HG03432 (cell line): ENCODE measurements around the gene KCTD11.
"Not testable (repeated sequence)": the region's sequence is repeated elsewhere in the genome, so short reads cannot be mapped to it uniquely, and the experiment has no call there.

Experiments used
- ATAC-seq: cut with Tn5 transposase; IDR thresholded peaks from one replicate; pipeline ENCODE4 v1.9.1; 2021; ENCODE audit warnings: mild to moderate bottlenecking, moderate library complexity; ENCODE audit not compliant: unreplicated experiment

The KCTD11 gene

DNA sequence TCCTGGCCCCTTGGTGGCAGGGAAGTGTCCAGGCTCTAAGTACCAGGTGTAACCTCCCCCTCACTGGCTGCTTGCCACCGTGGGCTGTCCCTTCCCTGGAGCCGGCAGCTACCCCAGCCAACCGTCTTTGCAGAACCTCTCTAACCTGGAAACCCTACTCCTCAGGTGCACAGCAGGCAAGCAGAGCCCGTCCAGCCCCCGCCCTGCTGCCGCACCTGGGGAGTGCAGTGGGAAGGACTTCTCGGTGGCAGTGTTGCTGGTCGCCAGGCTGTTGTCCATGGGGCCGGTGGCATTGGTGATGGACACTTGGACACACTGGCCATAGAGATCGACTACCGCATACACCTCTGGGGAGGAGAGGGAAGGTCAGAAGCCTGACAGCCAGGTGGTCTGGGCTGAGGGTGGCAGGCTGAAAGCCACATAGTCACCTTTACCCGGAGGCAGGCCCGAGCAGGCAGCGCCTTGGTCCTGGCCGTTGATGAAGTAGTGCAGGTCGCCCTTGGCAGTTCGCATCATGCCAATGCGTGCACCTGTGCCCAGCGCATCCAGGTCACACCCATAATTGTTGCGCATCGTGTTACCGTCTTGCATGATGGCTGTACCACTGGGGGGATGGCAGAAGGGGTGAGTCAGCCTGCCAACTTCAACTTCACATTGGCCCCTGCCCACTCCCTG, 29.3 kb upstream of the KCTD11 start:
- ATAC-seq = no peak

DNA sequence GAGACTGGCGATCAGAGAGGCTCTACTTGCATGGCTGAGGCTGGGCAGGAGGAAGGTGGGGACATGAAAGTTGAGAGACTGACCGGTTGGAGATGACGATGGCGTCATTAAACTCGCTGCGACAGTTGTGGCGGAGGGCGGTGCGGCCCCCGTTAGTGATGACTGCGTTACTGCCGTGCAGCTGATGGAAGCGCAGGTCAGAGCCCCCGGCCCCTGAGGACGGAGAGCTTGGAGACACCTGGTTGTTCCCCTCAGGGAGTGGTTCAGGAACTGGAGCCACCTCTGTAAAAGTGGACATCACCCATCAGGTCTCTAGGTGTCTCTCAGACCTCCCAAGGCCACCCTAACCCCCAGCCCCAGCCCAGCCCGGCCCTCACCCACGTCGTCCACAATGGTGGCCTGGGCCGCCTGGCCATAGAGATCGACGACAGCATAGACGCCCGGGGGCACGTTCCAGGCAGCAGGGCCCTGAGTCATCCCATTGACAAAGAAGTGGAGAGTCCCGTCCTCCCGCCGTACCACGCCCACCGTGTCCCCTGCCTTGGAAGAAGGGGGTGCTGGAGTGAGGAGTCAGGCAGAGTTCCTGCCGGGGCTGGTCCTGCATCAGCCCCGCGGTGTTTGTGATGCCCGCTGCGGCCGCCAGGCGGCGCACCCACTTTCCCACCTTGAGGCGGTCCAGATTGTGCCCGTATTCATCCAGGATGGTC, 28.1 kb upstream of the KCTD11 start:
- ATAC-seq = no peak

DNA sequence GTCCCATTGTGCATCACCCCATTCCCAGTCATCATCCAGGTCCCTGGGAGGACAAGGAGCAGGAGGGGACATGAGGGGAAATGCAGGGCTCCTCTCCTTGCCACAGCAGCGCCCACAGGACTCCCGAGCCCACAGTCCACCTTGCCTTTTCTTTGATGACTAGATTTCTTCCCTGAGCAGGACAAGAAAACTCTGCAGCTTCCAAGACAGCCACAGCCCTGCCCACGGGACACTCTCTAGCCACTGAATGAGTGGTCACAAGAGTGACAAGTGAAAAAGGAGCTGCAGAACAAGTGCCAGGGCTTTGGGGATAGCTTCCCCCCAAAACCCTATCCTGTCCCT, 27.6 kb upstream of the KCTD11 start:
- ATAC-seq = no peak

DNA sequence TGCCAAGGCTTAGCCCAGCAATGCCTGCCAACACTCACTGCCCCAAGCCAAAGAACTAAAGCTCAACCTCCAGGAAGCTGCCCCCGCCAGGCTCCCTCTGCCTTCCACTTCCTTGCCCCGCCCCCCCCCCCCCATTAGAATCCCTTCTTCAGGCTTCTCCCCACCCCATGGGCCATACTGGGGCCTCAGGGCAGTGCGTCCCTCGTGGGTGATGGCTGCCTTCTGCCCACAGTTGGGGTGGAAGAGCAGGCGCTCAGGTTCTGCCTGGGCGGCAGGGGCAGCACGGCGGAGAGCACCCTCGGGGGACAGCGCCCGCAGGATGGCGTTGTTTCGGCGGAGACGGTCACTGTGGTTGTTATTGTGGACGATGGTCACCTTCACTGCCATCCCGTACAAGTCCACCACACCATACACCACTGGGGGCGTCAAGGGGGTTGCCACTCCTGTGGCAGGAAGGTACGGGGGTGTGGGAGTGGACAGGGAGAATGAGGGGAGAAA, 26.9 kb upstream of the KCTD11 start:
- ATAC-seq = no peak

DNA sequence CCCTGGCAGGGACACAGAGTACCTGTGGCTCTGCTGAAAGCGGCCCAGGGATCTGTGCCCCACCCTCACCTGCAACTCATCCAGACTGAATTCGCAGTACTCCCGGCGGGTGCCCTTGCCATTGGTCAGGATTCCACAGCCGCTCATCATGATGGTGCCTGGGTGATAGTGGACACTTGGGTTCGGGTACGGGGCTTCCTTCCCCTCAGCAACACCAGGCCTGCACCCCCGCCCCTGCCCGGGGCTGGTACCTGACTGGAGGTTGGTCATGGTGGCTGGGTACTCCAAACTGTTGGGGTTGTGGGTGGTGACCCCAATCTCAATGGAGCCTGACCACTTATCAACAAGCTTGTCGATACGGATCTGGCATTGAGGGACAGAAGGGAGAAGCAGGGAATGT, 25.8 kb upstream of the KCTD11 start:
- no peak for ATAC-seq

DNA sequence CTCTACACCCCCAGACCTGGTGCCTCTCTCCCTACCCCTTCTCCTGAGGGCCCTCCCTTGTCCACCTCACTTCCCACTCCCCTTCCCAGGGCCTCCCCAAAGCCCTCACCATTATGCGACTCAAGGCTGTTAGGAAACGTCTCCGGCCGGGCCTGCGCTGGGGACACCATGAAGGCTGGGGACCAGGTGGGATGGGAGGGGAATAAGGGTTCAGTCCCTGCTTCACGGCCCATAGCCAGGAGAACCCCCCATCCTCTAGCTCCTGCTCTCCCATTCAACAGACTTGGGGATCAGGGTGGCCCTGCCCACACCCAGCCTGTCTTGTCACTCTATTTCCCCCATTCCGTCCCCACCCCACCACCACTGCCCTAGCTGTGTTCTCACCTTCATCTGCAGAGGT, 24.9 kb upstream of the KCTD11 start:
- ATAC-seq = no peak

DNA sequence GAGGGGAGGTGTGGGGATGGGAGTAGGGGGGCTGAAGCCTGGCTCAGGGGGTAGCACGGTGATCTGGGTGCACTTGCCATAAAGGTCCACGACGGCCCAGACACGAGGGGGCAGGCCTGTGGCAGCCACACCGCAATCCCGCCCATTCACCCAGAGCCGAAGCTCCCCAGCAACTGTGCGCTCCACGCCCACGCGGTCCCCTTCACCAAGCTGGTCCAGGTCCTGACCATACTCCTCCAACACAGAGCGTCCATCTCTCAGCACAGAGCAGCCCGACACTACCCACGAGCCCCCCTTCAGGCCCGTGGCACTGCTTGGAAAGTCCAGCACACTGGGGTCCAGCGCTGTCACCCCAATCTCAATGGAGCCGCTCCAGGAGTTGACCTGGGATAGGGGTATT, 24.5 kb upstream of the KCTD11 start:
- ATAC-seq = no peak

DNA sequence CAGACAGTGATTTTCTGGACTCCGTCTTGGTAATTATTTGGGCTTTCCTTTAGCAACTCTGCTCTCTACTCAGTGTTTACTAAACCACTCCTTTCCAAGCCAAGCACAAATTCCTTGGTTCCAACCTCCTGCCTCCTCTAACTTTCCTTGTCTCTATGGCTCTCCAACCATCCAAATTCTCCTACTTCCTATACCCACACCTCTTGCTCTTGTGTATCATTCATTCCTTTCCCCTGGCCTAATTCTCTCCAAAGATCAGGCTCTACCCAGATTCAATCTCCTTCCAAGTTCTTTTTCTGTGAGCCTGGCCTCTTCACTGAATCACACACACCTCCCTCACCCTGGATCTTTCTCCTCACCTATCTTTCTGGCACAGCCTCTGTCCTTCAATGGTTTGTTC, 24.0 kb upstream of the KCTD11 start:
- no peak for ATAC-seq

DNA sequence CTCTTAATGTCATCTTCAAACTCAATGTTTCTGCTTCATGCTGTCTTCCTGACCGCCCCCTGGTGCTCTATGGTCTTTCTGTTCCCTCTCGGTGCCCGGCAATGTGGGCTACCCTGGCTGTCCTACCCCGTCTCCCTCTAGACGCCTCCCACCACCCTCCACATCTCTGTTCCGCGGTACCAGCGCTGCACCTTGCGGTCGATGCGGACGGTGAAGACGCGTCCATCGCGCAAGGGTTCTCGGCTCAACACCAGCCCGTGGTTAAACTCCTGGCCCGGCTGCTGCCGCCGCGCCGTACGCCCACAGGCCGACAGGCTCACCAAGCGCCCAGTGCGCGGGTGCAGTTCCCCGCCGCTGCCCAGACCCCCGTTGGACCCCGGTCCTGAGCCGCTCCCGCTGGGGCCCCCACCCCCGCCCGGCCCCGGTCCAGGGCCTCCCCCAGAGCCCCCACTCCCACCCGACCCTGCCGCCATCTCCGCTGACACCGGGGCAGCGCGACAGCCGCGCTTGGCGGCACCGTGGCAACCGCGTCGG, 23.1 kb upstream of the KCTD11 start, which contains the start of gene NEURL4:
TSS of gene NEURL4 (minus strand) at position 496 of the 534 bp plus-strand sequence. CDS start at position 473, 23 bp downstream.
- ATAC-seq = peak; percentile 16

DNA sequence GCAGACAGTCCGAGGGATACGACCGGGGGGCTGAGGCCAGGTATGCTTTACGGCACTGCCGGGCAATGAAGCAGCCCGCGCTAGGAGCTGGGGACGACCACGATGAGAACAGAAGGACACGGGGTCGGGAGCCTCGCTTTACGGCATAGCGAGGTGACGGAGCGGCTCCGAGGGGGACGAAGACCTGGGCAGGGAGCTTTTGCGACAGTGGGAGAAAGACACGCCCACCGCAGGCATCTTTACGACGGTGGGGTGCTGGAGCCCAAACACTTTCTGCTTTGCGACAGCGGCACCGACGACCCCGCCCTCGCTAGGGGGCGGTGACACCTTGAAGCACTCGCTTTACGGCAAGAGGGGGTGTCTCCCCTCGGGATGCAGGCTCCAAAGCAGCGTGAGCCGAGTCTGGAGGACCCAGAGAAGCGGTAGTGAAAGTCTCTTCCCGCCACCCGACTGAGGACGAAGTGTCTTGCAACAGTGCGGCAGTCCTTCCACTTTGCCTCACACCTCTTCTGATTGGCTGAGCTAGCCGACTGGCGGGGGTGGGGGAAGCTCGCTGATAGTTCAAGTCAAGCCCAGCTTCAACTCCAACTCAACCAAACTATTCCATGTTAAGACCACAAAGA, 22.5 kb upstream of the KCTD11 start:
- ATAC-seq = peak; percentile 61

DNA sequence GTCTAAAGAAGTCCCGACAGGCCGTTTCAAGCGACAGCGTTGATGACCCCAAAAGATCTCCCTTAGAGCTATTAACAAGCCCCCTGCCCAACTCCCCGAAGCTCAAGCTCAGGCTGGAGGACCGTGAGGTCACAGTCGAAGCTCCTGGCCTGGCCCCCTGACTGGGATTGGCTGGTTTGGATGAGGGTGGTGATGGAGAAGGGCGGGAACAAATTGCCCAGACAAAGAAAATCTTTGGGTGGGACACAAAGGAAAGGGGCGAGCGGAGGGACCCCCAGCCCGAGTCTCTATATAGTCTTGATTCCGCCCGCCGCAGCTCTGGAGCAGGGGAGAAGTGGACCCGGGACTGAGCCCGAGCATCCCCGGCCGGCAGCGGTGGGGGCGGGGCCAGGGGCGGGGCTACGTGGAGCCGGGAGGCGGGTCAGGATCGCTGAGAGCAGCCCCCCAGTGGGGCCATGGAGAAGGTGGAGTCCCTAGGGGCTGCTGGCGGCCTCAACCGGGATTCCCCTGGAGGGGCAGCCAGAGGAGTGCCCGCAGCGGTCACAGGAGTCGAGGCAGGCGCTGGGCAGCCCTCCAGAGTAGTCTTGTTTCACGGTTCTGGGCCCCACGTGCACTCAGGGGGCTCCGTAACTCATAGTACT, 21.8 kb upstream of the KCTD11 start:
- ATAC-seq = peak; percentile 44

DNA sequence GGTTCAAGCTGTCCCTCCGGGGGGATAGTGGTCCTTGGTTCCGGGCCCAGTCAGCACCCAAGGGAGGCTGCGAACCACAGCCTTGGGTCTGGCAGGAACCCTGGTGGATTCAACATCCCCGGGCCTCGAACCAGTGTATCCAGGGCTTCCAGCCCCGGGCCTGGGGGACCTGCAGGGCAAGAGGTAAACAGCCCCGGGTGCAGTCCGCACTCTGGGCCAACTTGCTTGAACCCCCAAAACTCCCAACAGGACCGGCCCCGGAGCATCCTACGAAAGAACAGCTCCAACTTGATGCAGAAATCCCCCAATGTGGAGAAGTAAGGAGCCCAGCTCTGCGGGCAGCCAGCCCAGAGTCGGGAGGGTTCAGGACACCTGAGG, 21.3 kb upstream of the KCTD11 start:
- ATAC-seq = no peak

DNA sequence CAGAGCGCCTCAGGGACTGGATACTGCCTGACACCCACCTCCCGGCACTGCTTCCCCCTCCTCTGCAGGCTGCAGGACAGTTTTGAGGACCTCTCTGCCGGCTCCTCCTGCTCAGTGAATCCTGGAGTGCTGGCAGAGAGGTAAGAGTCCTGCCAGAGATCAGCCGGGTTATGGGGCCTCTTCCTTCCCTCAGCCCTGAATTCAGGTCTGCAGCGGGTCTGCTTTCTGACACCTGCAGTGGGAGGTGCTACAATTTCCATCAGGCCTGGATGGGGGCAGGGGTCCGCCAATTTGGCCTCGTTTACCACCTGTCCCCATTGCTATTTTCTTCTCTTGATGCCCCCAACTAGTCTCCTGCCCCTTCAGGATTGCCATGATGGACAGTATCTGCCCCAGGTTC, 19.9 kb upstream of the KCTD11 start:
- no peak for ATAC-seq

DNA sequence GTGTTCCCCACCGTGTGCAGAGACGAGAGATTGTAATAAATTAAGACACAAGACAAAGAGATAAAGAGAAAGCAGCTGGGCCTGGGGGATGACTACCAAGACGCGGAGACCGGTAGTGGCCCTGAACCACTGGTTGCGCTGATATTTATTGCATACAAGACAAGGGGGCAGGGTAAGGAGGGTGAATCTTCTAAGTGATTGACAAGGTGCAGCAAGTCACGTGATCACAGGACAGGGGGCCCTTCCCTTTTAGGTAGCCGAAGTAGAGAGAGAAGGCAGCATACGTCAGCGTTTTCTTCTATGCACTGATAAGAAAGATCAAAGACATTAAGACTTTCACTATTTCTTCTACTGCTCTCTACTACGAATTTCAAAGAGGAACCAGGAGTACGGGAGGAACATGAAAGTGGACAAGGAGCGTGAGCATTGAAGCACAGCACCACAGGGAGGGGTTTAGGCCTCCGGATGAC, 19.3 kb upstream of the KCTD11 start:
- ATAC-seq = not testable (repeated sequence)

DNA sequence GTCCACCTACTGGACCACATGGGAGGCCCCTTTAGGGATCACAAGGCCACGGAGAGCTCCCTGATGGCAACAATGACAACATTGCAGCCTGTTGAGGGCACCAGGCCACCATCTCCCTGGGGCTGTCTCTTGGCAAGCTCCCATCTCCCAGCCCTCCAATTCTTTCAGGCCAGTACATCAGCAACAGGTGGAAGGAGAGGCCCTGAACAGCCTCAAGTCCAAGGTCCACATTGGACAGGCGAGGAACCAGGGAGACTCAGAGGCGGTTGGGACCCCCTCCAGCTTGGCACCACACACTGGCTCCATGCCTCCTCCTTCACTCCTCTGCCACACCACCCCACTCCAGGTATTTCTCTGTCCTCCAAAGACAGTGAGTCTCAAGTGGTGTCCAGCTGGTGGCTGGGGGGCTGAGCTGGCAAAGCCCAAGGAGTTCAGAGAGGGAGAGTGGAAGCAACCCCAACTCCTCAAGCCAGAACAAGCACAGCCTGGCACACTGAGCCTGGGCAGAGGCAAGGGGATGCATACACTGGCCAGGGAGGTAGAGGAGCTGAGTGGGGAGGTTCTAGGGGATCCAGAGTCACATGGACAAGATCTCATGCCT, 16.9 kb upstream of the KCTD11 start:
- no peak for ATAC-seq

DNA sequence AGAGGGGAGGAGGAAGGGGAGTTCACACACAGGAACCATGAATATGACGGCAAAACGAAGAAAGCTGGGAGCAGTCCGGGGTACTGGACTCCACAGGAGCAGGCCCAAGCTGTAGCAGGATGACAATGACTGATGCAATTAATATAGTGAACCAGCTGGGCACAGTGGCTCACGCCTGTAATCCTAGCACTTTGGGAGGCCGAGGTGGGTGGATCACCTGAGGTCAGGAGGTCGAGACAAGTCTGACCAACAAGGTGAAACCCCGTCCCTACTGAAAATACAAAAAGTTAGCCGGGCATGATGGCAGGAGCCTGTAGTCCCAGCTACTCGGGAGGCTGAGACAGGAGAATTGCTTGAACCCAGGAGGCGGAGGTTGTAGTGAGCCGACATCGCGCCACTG, 16.2 kb upstream of the KCTD11 start:
- ATAC-seq = not testable (repeated sequence)

DNA sequence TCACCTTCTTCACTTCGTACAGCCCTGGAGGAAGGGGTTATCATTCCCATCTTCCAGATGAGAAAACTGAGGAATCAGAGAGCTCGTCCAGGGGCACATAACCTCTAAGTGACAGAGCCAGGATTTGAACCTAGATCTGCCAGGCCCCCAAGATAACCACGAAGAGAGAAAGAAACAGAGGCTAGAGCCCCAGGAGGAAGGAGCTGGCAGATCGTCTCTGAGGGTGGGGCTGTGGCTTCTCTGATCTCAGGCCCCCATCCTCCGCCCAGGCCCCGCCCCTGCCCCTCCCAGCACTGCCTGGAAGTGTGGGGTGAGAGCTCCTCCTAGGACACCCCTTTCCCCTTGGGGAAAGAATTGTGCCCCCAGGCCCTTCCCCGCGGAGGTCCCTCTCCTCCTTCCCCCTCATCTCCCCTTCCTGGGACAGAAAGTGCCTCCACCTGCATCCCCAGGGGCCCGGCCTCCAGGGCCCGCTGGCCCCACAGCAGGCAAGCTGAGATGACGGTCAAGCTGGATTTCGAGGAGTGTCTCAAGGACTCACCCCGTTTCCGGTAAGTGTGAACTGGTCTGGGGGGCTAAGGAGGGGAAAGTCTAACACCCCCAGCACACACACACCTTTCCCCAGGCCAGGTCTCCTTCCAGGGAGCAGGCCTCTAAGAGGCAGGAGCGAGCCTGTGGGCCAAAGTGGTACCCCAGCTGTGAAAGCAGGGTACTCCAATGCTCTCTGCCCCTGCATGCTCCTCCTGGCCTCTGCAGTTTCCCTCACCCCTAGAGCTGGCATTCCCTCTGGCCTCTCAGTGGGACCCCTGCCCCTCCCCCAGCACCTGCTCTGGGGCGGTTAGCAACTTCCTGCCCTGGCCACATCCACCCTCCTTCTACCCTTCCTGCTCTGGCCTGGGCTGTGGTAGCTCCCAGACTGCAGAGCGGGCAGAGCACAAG, 15.5 kb upstream of the KCTD11 start, which contains the start of gene ACAP1:
TSS of gene ACAP1 (plus strand) at position 290 of the 936 bp plus-strand sequence. CDS start at position 496, 206 bp downstream.
- peak; percentile 65 for ATAC-seq

DNA sequence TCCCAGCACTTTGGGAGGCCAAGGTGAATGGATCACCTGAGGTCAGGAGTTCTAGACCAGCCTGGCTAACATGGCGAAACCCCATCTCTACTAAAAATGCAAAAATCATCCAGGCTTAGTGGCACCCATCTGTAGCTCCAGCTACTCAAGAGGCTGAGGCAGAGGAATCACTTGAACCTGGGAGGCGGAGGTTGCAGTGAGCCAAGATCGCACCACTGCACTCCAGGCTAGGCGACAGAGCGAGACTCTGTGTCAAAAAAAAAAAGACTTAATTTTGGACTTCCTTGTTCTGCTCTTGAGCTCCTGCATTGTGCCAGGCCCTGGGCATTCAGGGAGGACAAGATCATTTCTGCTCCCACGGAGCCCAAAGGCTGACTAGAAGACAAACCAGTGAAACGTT, 14.4 kb upstream of the KCTD11 start:
- ATAC-seq = not testable (repeated sequence)

DNA sequence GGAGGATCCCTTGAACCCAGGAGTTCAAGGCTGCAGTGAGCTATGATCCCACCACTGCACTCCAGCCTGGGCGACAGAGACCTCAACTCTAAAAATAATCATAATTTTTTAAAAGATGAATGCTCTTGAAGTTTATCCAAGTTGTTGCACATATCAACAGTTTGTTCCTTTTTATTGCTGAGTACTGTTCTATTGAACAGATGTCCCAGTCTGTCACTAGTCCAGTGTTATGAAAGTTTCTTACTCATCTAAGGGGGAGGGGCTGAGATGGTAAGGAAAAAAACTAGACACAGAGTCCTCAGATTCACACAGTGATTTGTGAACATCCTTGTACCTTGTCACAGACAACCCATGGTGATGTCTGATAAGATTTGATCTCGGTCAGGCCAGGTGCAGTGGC, 11.8 kb upstream of the KCTD11 start:
- ATAC-seq = no peak

DNA sequence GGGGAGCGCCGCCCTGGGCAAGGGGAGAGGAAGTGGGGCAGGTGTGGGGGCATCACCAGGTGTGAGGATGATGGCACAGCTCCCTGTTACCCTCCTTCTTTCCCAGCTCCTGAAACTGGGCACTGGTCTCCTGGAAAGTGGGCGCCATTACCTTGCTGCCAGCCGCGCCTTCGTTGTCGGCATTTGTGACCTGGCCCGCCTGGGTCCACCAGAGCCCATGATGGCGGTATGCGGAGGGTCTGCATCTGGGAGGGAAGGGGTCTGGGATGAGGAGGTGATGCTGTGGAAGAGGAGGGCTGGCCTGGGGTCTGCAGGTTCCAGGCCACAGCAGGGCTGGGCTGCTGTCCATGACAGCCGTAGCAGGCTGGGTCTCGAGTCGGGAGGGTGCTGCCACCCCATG, 10.1 kb upstream of the KCTD11 start:
- ATAC-seq = no peak
